ENCODE data around the gene CTNND2. TPM values are rescaled to one million over a fixed set of nuclear protein-coding genes. Genes with fewer than 3 reads are reported as not detected.

CTNND2 gene
- total and polyA plus RNA-seq, 2 donors (not counting 1 experiment from before 2014, with no cell fraction given) = not detected

GRCh38 chr5:11150976-11151375, 753.3 kb downstream of the CTNND2 start:
- no peak for ATAC-seq (ENCODE audit: low read depth)
- 100% methylated on average over 2 of the region's 5 CpGs for WGBS (ENCODE audit: insufficient coverage)
- H3K4me3 ChIP-seq (ENCODE audit: control extremely low read depth in 1 of 5, extremely low read depth in 1 of 5, insufficient read depth in 1 of 5, low read depth in 2 of 5, low read length in 4 of 5) = no peak overlapping the region
- no peaks in the 10 kb centered on the region for H3K9me3 ChIP-seq (ENCODE audit: control extremely low read depth in 1 of 3, control insufficient read depth in 2 of 3, insufficient read depth in 1 of 3, low read length in 2 of 3)
- intact Hi-C loops (cut with micrococcal nuclease) = no loop called here
- no peak for TF ChIP-seq EZH2 (IDR thresholded peaks at IDR 0.05; ENCODE audit: borderline replicate concordance, insufficient read depth, low read depth, low read length, poor library complexity, severe bottlenecking)
- TF ChIP-seq, protein P1, sequence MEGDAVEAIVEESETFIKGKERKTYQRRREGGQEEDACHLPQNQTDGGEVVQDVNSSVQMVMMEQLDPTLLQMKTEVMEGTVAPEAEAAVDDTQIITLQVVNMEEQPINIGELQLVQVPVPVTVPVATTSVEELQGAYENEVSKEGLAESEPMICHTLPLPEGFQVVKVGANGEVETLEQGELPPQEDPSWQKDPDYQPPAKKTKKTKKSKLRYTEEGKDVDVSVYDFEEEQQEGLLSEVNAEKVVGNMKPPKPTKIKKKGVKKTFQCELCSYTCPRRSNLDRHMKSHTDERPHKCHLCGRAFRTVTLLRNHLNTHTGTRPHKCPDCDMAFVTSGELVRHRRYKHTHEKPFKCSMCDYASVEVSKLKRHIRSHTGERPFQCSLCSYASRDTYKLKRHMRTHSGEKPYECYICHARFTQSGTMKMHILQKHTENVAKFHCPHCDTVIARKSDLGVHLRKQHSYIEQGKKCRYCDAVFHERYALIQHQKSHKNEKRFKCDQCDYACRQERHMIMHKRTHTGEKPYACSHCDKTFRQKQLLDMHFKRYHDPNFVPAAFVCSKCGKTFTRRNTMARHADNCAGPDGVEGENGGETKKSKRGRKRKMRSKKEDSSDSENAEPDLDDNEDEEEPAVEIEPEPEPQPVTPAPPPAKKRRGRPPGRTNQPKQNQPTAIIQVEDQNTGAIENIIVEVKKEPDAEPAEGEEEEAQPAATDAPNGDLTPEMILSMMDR (IDR thresholded peaks at IDR 0.05) = no peak
- CTCF ChIA-PET = no interaction called here
- H3K4me1 Mint-ChIP-seq = no peaks in the 10 kb centered on the region
- DNase-seq = no peak
- H3K79me2 ChIP-seq (ENCODE audit: control insufficient read depth, insufficient read depth, low read length) = no peaks in the 10 kb centered on the region
- no peak overlapping the region for H3K4me2 ChIP-seq (replicated peaks; ENCODE audit: low read depth, low read length, poor library complexity, severe bottlenecking)
- no peak overlapping the region for H3K4me3 Mint-ChIP-seq
- H3K27me3 Mint-ChIP-seq = no peaks in the 10 kb centered on the region
- H3K27me3 ChIP-seq (replicated peaks in 1 of 4; ENCODE audit: control extremely low read depth in 1 of 4, control insufficient read depth in 3 of 4, insufficient read depth in 4 of 4, low read length in 3 of 4) = no peaks in the 10 kb centered on the region
- H2AFZ ChIP-seq (ENCODE audit: insufficient read depth, low read depth, low read length, poor library complexity, severe bottlenecking) = no peak overlapping the region
- no peaks in the 10 kb centered on the region for H4K20me1 ChIP-seq (ENCODE audit: control insufficient read depth, insufficient read depth, low read length, poor library complexity, severe bottlenecking)
- H3K4me1 ChIP-seq (ENCODE audit: control insufficient read depth in 2 of 2, insufficient read depth in 2 of 2, low read length in 2 of 2) = no peaks in the 10 kb centered on the region
- H3K27ac Mint-ChIP-seq = no peak overlapping the region
- no peaks in the 10 kb centered on the region for H3K36me3 ChIP-seq (replicated peaks in 1 of 2; ENCODE audit: control extremely low read depth in 1 of 2, control insufficient read depth in 1 of 2, extremely low read depth in 1 of 2, insufficient read depth in 2 of 2, low read length in 1 of 2)
- H3K9ac ChIP-seq (ENCODE audit: low read length) = no peak overlapping the region
- no peak overlapping the region for H3K27ac ChIP-seq (ENCODE audit: low read length in 2 of 2)
- no peaks in the 10 kb centered on the region for H3K9me3 Mint-ChIP-seq (ENCODE audit: insufficient read depth)
- POLR2A ChIA-PET = no interaction called here

DNA sequence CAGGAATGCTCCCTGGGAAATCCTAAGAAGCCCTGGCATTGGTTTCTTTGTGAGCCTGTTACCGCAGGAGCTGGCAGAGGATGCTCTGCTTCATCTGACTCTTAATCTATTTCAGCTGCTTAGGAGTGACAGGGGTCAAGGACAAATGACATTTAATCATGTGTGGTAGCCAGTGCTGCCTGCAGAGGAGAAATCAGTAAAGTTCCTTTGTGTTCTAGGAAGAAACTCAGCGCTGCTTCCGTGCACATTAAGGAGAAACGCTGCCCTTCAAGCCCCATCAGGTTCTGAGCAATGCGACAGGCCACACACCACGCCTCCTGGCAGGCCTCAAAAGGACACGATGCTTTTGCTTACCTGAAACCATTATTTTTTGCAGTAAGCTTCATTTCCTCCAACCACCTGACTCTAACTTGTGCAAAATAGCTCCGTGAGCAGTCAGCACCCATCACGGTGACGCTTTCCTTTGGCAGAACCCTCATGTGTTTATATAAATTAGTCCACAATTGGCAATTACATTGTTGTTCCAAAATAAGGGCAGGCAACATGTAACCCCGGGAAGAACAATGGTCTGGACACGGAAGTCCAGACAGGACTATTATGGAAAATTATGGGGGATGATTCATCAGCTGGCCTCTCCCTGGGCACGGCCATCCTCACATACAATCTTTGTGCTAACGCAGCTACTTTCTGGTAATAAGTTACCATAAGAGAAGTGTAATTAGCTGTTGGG, 755.3 kb downstream of the CTNND2 start:
- Mint-ChIP-seq H3K27ac (no peak overlapping the region), H3K4me1 (no peaks in the 10 kb centered on the region), H3K27me3 (no peaks in the 10 kb centered on the region), H3K9me3 (ENCODE audit: insufficient read depth) (no peaks in the 10 kb centered on the region), H3K4me3 (no peak overlapping the region)
- H3K27me3 ChIP-seq (replicated peaks in 1 of 4; ENCODE audit: control extremely low read depth in 1 of 4, control insufficient read depth in 3 of 4, insufficient read depth in 4 of 4, low read length in 3 of 4) = no peaks in the 10 kb centered on the region
- no peaks in the 10 kb centered on the region for H3K4me1 ChIP-seq (ENCODE audit: control insufficient read depth in 2 of 2, insufficient read depth in 2 of 2, low read length in 2 of 2)
- H3K79me2 ChIP-seq (ENCODE audit: control insufficient read depth, insufficient read depth, low read length) = no peaks in the 10 kb centered on the region
- no peak for DNase-seq
- H4K20me1 ChIP-seq (ENCODE audit: control insufficient read depth, insufficient read depth, low read length, poor library complexity, severe bottlenecking) = no peaks in the 10 kb centered on the region
- ATAC-seq (ENCODE audit: low read depth) = no peak
- no peak overlapping the region for H3K9ac ChIP-seq (ENCODE audit: low read length)
- no peak overlapping the region for H3K27ac ChIP-seq (ENCODE audit: low read length in 2 of 2)
- no peak overlapping the region for H3K4me2 ChIP-seq (replicated peaks; ENCODE audit: low read depth, low read length, poor library complexity, severe bottlenecking)
- intact Hi-C loops (cut with micrococcal nuclease) = no loop called here
- ChIA-PET CTCF (no interaction called here), POLR2A (no interaction called here)
- H2AFZ ChIP-seq (ENCODE audit: insufficient read depth, low read depth, low read length, poor library complexity, severe bottlenecking) = no peak overlapping the region
- TF ChIP-seq, protein P1 (IDR thresholded peaks at IDR 0.05) = no peak
- no peak for TF ChIP-seq EZH2 (IDR thresholded peaks at IDR 0.05; ENCODE audit: borderline replicate concordance, insufficient read depth, low read depth, low read length, poor library complexity, severe bottlenecking)
- 90% methylated on average over 10 of the region's 14 CpGs for WGBS (ENCODE audit: insufficient coverage)
- H3K36me3 ChIP-seq (replicated peaks in 1 of 2; ENCODE audit: control extremely low read depth in 1 of 2, control insufficient read depth in 1 of 2, extremely low read depth in 1 of 2, insufficient read depth in 2 of 2, low read length in 1 of 2) = no peaks in the 10 kb centered on the region
- H3K9me3 ChIP-seq (ENCODE audit: control extremely low read depth in 1 of 3, control insufficient read depth in 2 of 3, insufficient read depth in 1 of 3, low read length in 2 of 3) = peaks cover 0 to 3% (median 0%) of the 10 kb centered on the region in 3 donors
- no peak overlapping the region for H3K4me3 ChIP-seq (ENCODE audit: control extremely low read depth in 1 of 5, extremely low read depth in 1 of 5, insufficient read depth in 1 of 5, low read depth in 2 of 5, low read length in 4 of 5)
